PC-9 (cell line): ENCODE results near the gene PAGR1. TPM values are rescaled to one million over a fixed set of nuclear protein-coding genes. Genes with fewer than 3 reads are reported as not detected.

ENCODE experiments used
- BruUV-seq: library from RNA; stranded (reverse); fragments of 400-500 nt; replicated peaks from 2 replicates; lab custom pipeline; 2021; lab: Mats Ljungman, UMichigan
- CTCF ChIA-PET: fragments of 300-600 bp; sonication (Branson Sonifier 250); formaldehyde crosslinking; loops from one replicate; lab custom pipeline; 2022; ENCODE audit warnings: antibody characterized with exemption; lab: Charles Lee
- POLR2A ChIA-PET: fragments of 300-600 bp; sonication (Branson Sonifier 250); formaldehyde crosslinking; loops from one replicate; lab custom pipeline; 2022; ENCODE audit warnings: antibody characterized with exemption; ENCODE audit not compliant: unreplicated experiment; lab: Charles Lee
- DNase-seq, 2 experiments: peaks; one replicate each; pipeline versions ENCODE4 v3.0.0 to v3.0.0-alpha.2; 2015 to 2022; ENCODE audit warnings: mixed read lengths in 1 of 2
- H2AFZ ChIP-seq: fragments of 200-600 bp; sonication (generic); 2 replicates; pipeline ENCODE4 v1.8.1; 2017; ENCODE audit warnings: antibody characterized with exemption
- H3F3A ChIP-seq: fragments of 200-600 bp; sonication (generic); 2 replicates; pipeline ENCODE4 v1.8.1; 2017; ENCODE audit warnings: antibody characterized with exemption, mild to moderate bottlenecking, low read depth; ENCODE audit not compliant: insufficient read depth
- H3K27ac ChIP-seq: fragments of 200-600 bp; sonication (generic); 2 replicates; pipeline ENCODE4 v1.6.1; 2016; ENCODE audit warnings: mixed run types
- H3K27me3 ChIP-seq: fragments of 200-600 bp; sonication (generic); 2 replicates; pipeline ENCODE4 v1.6.1; 2016; ENCODE audit warnings: low read depth, mixed run types; ENCODE audit not compliant: insufficient read depth
- H3K36me3 ChIP-seq: fragments of 200-600 bp; sonication (generic); 2 replicates; pipeline ENCODE4 v1.6.1; 2016; ENCODE audit warnings: low read depth, mixed run types
- H3K4me1 ChIP-seq: fragments of 200-600 bp; sonication (generic); replicated peaks from 2 replicates; pipeline ENCODE4 v1.6.1; 2016; ENCODE audit warnings: mixed run types; ENCODE audit not compliant: insufficient read depth
- H3K4me2 ChIP-seq: fragments of 200-600 bp; sonication (generic); 2 replicates; pipeline ENCODE4 v1.6.1; 2017; ENCODE audit warnings: mixed run types
- H3K4me3 ChIP-seq: fragments of 200-600 bp; sonication (generic); 2 replicates; pipeline ENCODE4 v1.6.1; 2016; ENCODE audit warnings: mixed run types
- H3K79me2 ChIP-seq: fragments of 200-600 bp; sonication (generic); 2 replicates; pipeline ENCODE4 v1.6.1; 2017; ENCODE audit warnings: low read depth, mixed run types
- H3K9me2 ChIP-seq: fragments of 200-600 bp; sonication (generic); 2 replicates; pipeline ENCODE4 v1.8.1; 2017; ENCODE audit warnings: mild to moderate bottlenecking; ENCODE audit not compliant: insufficient read depth
- H3K9me3 ChIP-seq: fragments of 200-600 bp; sonication (generic); 2 replicates; pipeline ENCODE4 v1.8.1; 2016; ENCODE audit warnings: low read depth; ENCODE audit not compliant: insufficient read depth
- H4K20me1 ChIP-seq: fragments of 200-600 bp; sonication (generic); 2 replicates; pipeline ENCODE4 v1.8.1; 2017; ENCODE audit not compliant: insufficient read depth
- EZH2 ChIP-seq: fragments of 200-600 bp; sonication (generic); IDR thresholded peaks from 2 replicates; pipeline ENCODE4 v1.8.0; 2017; ENCODE audit warnings: antibody characterized with exemption, low read depth
- intact Hi-C: fragments of 100-400 bp; cut with micrococcal nuclease; formaldehyde crosslinking; loops from one replicate; pipeline ENCODE4 v1.10.0; 2022; ENCODE audit not compliant: unreplicated experiment
- total RNA-seq: library from RNA; stranded (reverse); gene quantifications from 2 replicates; pipeline ENCODE4 v1.2.3, GENCODE V29; 2021
- TF ChIP-seq, protein P1 (sequence below): fragments of 200-600 bp; sonication (generic); conservative IDR thresholded peaks from 2 replicates; pipeline ENCODE4 v1.6.1; 2017; ENCODE audit warnings: mixed run types, antibody characterized with exemption, mild to moderate bottlenecking, moderate library complexity

Gene PAGR1
- total RNA-seq, 1 experiment from 2014 or later: 27.5 TPM

GRCh38 chr16:29790183-29790948 is 25.6 kb upstream of the PAGR1 start, which contains the start of gene KIF22:
Gene KIF22 (plus strand): TSS chr16:29790751. CDS start chr16:29790760, 9 bp downstream.
- intact Hi-C loops: loop anchor here (1.0 kb wide), 3 partner anchors 15 to 90 kb away; no protein-coding TSS in a partner anchor

DNA sequence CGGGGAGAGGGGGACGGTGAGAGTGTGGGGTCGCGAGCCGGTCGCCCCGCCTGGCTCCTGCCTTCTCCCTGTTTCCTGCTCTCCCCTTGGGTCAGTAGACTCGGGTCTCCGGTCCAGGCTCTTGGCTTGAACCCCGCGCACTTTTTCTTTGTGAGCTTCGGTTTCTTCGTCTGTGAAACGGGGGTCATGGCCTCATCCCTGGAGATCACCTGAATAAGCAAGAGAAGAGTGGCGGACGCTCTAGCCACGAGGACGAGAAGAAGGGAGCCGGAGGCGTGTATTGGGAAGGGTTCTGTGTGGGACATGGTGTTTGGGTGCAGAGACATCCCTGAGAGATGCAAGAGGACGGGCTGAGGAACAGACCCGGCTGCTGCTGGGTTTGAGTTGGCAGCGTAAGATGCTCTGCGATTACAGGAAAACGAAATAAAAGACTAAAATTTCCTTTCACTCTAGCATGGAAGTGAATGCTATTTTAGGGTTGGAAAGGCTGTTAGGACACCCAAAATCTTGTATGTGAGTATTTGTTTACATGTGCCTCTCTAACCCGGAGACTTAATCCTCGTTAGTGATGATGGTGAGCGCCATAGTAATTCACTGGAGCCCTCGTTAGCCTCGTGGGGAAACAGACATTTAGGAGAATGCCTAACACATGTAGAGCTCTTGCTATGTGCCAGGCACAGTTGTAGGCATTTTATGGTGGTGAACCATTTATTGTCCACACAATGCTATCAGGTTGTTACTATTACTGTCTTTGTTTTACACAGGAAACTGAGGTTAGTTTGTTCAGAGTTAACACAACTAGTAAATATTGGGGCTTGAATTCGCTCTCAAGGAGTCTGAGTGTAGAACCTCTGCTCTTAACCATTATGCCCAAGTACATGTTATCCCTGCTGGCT is 24.8 kb upstream of the PAGR1 start:
- intact Hi-C loops: loop anchor here (1.0 kb wide), 3 partner anchors 14 to 91 kb away; no protein-coding TSS in a partner anchor

More at GRCh38 chr16:29790183-29790948, 25.6 kb upstream of the PAGR1 start, which contains the start of gene KIF22:
- Histone ChIP-seq H3K4me2 (peak within 1 kb of the TSS; percentile 94), H4K20me1 (0 out of 2 replicates have a peak, but pooled peaks cover 9% of the 10 kb centered on the region), H3K9me2 (no peaks in the 10 kb centered on the region), H3K27me3 (no peaks in the 10 kb centered on the region), H3K4me1 (peaks cover 17% of the 10 kb centered on the region), H3K4me3 (peak within 1 kb of the TSS; percentile 94), H3K79me2 (peaks cover 48% of the 10 kb centered on the region), H3K36me3 (no peaks in the 10 kb centered on the region), H3K27ac (0 out of 2 replicates have a peak within 1 kb of the TSS, but pooled peaks have one; percentile 10), H3F3A (peaks cover 10% of the 10 kb centered on the region), H3K9me3 (no peaks in the 10 kb centered on the region), H2AFZ (peak within 1 kb of the TSS; percentile 98)
- CTCF ChIA-PET: interaction anchor here (0.6 to 1.6 kb wide), 3 partner anchors 25 to 61 kb away, joined by 3 to 7 read pairs (median 4); partner anchors contain the start of gene PAGR1
- DNase-seq: peak; percentile 96 to 100
- POLR2A ChIA-PET: interaction anchor here (0.5 to 1.5 kb wide), 8 partner anchors 14 to 197 kb away, joined by 3 to 18 read pairs (median 4); partner anchors contain the start of gene PRRT2
- no peak for TF ChIP-seq EZH2
- TF ChIP-seq, protein P1, sequence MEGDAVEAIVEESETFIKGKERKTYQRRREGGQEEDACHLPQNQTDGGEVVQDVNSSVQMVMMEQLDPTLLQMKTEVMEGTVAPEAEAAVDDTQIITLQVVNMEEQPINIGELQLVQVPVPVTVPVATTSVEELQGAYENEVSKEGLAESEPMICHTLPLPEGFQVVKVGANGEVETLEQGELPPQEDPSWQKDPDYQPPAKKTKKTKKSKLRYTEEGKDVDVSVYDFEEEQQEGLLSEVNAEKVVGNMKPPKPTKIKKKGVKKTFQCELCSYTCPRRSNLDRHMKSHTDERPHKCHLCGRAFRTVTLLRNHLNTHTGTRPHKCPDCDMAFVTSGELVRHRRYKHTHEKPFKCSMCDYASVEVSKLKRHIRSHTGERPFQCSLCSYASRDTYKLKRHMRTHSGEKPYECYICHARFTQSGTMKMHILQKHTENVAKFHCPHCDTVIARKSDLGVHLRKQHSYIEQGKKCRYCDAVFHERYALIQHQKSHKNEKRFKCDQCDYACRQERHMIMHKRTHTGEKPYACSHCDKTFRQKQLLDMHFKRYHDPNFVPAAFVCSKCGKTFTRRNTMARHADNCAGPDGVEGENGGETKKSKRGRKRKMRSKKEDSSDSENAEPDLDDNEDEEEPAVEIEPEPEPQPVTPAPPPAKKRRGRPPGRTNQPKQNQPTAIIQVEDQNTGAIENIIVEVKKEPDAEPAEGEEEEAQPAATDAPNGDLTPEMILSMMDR: peak; percentile 81
- BruUV-seq: no TSS peak

More for the DNA sequence above, 24.8 kb upstream of the PAGR1 start:
- Histone ChIP-seq H3K9me3 (no peaks in the 10 kb centered on the region), H4K20me1 (0 out of 2 replicates have a peak, but pooled peaks cover 9% of the 10 kb centered on the region), H3K36me3 (peaks cover under 1% of the 10 kb centered on the region; the same call in 1 of the 2 replicates), H3K4me1 (peaks cover 17% of the 10 kb centered on the region), H3K4me2 (peak overlapping the region; percentile 94), H3F3A (peaks cover 10% of the 10 kb centered on the region), H3K27me3 (no peaks in the 10 kb centered on the region), H3K79me2 (peaks cover 55% of the 10 kb centered on the region), H3K27ac (0 out of 2 replicates have a peak overlapping the region, but pooled peaks have one; percentile 10), H2AFZ (peak overlapping the region; percentile 96), H3K4me3 (peak overlapping the region; percentile 94), H3K9me2 (no peaks in the 10 kb centered on the region)
- ChIA-PET CTCF (interaction anchor here (0.7 to 1.6 kb wide), 3 partner anchors 25 to 62 kb away, joined by 3 to 7 read pairs (median 4); partner anchors contain the start of gene PAGR1), POLR2A (interaction anchor here (0.6 to 0.8 kb wide), 4 partner anchors 10 to 196 kb away, joined by 4 to 6 read pairs (median 4); no protein-coding TSS in a partner anchor)
- BruUV-seq: TSS peak; percentile 57
- DNase-seq: no peak
- TF ChIP-seq, protein P1: no peak
- TF ChIP-seq EZH2: no peak
